GM12872 (cell line): ENCODE results near the gene CNTN1.

Experiments used
- CTCF ChIP-seq: IDR thresholded peaks from 3 replicates; pipeline ENCODE4 v1.5.1; 2011; ENCODE audit warnings: low read depth, mild to moderate bottlenecking, low read length, moderate library complexity; ENCODE audit not compliant: insufficient read depth

CNTN1 gene

GRCh38 chr12:40898505-40898904 lies 206.3 kb downstream of the CNTN1 start:
- TF ChIP-seq CTCF = no peak

GRCh38 chr12:40903040-40903439 lies 210.8 kb downstream of the CNTN1 start:
- no peak for TF ChIP-seq CTCF

- TF ChIP-seq CTCF = no peak
These were observed 214.9 kb downstream of the CNTN1 start for GRCh38 chr12:40907115-40907527.

GRCh38 chr12:40911676-40912075 lies 219.4 kb downstream of the CNTN1 start:
- TF ChIP-seq CTCF = no peak

- TF ChIP-seq CTCF = no peak
These were observed 222.9 kb downstream of the CNTN1 start for GRCh38 chr12:40915172-40915571.

GRCh38 chr12:40917561-40917960 lies 225.3 kb downstream of the CNTN1 start:
- TF ChIP-seq CTCF = no peak

- peak; percentile 51 for TF ChIP-seq CTCF
These were observed 229.4 kb downstream of the CNTN1 start for GRCh38 chr12:40921563-40922163.
